Stimulated activated CD8-positive, alpha-beta memory T cell treated with anti-CD3 and anti-CD28 coated beads, Interleukin-7, amount 100 ng/mL, for 1 hour (primary cell): ENCODE data around the gene SLTM.
"Not testable (repeated sequence)": the region's sequence is repeated elsewhere in the genome, so short reads cannot be mapped to it uniquely, and the experiment has no call there.

Experiments used
- DNase-seq, 2 donors: peaks; one replicate each; pipeline ENCODE4 v3.0.0-alpha.2; 2020; ENCODE audit warnings: low read depth in 2 of 2

The SLTM gene

GRCh38 chr15:58933281-58934113 lies at the start of gene SLTM:
Gene SLTM (minus strand): TSS chr15:58933679. CDS start chr15:58933565, 114 bp downstream.
- peak; percentile 84 to 85 for DNase-seq

GRCh38 chr15:58983261-58983660 lies 49.8 kb upstream of the SLTM start:
- no peak for DNase-seq

- DNase-seq: no peak
These were observed 48.5 kb upstream of the SLTM start for GRCh38 chr15:58981808-58982475.

- no peak for DNase-seq
These were observed 47.0 kb upstream of the SLTM start for GRCh38 chr15:58980351-58980939.

- no peak for DNase-seq
These were observed 44.4 kb upstream of the SLTM start for GRCh38 chr15:58977887-58978286.

GRCh38 chr15:58967479-58967878 lies 34.0 kb upstream of the SLTM start:
- no peak for DNase-seq

- no peak for DNase-seq
These were observed 33.2 kb upstream of the SLTM start for GRCh38 chr15:58966698-58967097.

GRCh38 chr15:58962662-58963565 lies 29.4 kb upstream of the SLTM start:
- DNase-seq: no peak

GRCh38 chr15:58962136-58962535 lies 28.7 kb upstream of the SLTM start:
- DNase-seq: no peak

- DNase-seq: no peak
These were observed 25.3 kb upstream of the SLTM start for GRCh38 chr15:58958811-58959210.

GRCh38 chr15:58957101-58957973 lies 23.9 kb upstream of the SLTM start:
- DNase-seq: peak; percentile 21 to 30

GRCh38 chr15:58952751-58953150 lies 19.3 kb upstream of the SLTM start:
- no peak for DNase-seq

GRCh38 chr15:58951388-58952007 lies 18.0 kb upstream of the SLTM start:
- no peak for DNase-seq

- no peak for DNase-seq
These were observed 13.7 kb upstream of the SLTM start for GRCh38 chr15:58947179-58947578.

- not testable (repeated sequence) for DNase-seq
These were observed 1.5 kb upstream of the SLTM start for GRCh38 chr15:58934974-58935373.

GRCh38 chr15:58934521-58934920 lies 1.0 kb upstream of the SLTM start:
- DNase-seq: no peak

GRCh38 chr15:58934114-58934447 lies 602 bp upstream of the SLTM start:
- no peak for DNase-seq

- DNase-seq: no peak
These were observed 684 bp downstream of the SLTM start for GRCh38 chr15:58932710-58933280.

- no peak for DNase-seq
These were observed 1.4 kb downstream of the SLTM start for GRCh38 chr15:58931987-58932588.
